Pancreas (tissue), 10 donors: Measurements from ENCODE around the gene CTDP1. TPM values are rescaled to one million over a fixed set of nuclear protein-coding genes. Genes with fewer than 3 reads are reported as not detected.
A peak's percentile ranks its signal among the peaks of the same experiment; 100 is the strongest.

Experiments
- ATAC-seq, 4 donors: fragments of 200-7000 bp; cut with Tn5 transposase; one replicate each; pipeline versions ENCODE4 v1.8.0 to v1.9.1; 2020; ENCODE audit warnings: mild to moderate bottlenecking in 4 of 4, moderate library complexity in 4 of 4
- DNase-seq, 6 donors: peaks; one replicate each; pipeline ENCODE4 v3.0.0-alpha.2; 2020
- FAIRE-seq: peaks from 2 replicates; lab custom pipeline; 2012; peaks lifted over from hg19 to GRCh38; lab: Jason Lieb, UNC
- H3K27ac ChIP-seq, 4 donors: fragments of 200-600 bp; sonication (generic); 1 replicate in 3 of 4; 2 replicates in 1 of 4; pipeline versions ENCODE4 v1.5.0 to v1.8.0; 2020
- H3K27me3 ChIP-seq, 4 donors: fragments of 200-600 bp; one replicate each; pipeline ENCODE4 v1.8.0; 2021
- H3K36me3 ChIP-seq, 3 donors: fragments of 200-600 bp; sonication (generic) in 1 of 3; one replicate each; pipeline versions ENCODE4 v1.5.0 to v1.8.0; 2020 to 2021
- H3K4me1 ChIP-seq, 3 donors: fragments of 200-600 bp; one replicate each; pipeline ENCODE4 v1.8.0; 2021
- H3K4me3 ChIP-seq, 4 donors: fragments of 200-600 bp; sonication (generic) in 2 of 4; one replicate each; pipeline versions ENCODE4 v1.5.0 to v1.8.0; 2020 to 2021
- H3K9me3 ChIP-seq, 4 donors: fragments of 200-600 bp; one replicate each; pipeline ENCODE4 v1.8.0; 2021
- WGBS, 2 donors: extraction: QIAGEN DNeasy Blood & Tissue Kit; methylation state at CpG; one replicate each; pipeline ENCODE4 v1.1.7; 2013; 5-methylcytosine and 5-hydroxymethylcytosine counted together
- intact Hi-C, 3 donors: fragments of 100-400 bp; cut with DNase I; formaldehyde crosslinking; loops; one replicate each; pipeline versions ENCODE4 v1.11.1 to v1.14.2; 2022
- polyA plus RNA-seq, 2 donors: library from polyadenylated mRNA; stranded (reverse); fragments of 200-250 nt; gene quantifications; one replicate each; pipeline ENCODE4 v1.2.3, GENCODE V29; 2013
- total RNA-seq, 6 donors: library from RNA; stranded (reverse); fragmentation: NEBNext Ultra II Directional in 4 of 6; extraction: Animal tissue kit (Norgen Biotek cat#: 25700) in 4 of 6; gene quantifications; one replicate each; pipeline versions ENCODE4 v1.2.1 to v1.2.4, GENCODE V29; 2021 to 2023
- TF ChIP-seq, protein P1 (sequence below), 4 donors: fragments of 200-600 bp; sonication (generic) in 3 of 4; IDR thresholded peaks; one replicate each; pipeline versions ENCODE4 v1.5.0 to v1.8.0; 2021; ENCODE audit warnings: antibody characterized with exemption in 4 of 4
- donor health status: healthy with polysubstance abuse.
- donor health status: DM: no; HTN: no; CAD: no; lungs with moderate emphysema.
- donor health status: DM: no; HTN: no; CAD: no.
- donor health status: control.
- donor health status: control.
- donor health status: Bipolar disorder and iron deficiency.
- donor health status: DM: yes; HTN: yes; CAD: no.
- donor health status: DM: no; HTN: no; CAD: no.
- donor health status: DM: no; HTN: no; CAD: no.
- donor health status: DM: yes; HTN: yes; CAD: no.

The CTDP1 gene
- total and polyA plus RNA-seq, 8 donors: 9.8 to 14.4 (median 10.5) TPM

DNA sequence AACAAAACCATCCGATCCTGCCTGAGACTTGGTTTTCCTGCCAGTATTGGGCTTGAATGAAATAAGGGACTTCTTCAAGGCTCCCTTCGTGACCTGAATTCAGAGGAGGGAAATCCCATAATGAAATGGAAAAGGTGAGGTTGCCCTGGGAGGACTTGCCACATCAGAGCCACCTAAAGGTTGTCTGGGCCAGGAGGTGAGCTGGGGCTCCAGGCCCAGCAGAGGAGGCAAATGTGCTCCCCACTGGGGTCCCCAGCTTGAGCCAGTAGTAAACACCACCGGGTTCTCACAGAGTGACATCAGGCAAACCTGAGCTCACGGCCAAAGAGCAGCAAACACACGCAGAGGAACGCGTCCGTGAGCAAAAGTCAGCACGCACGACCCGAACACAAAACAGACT is 28.6 kb upstream of the CTDP1 start:
- FAIRE-seq (no peak), ATAC-seq (no peak), DNase-seq (no peak)
- TF ChIP-seq, protein P1, sequence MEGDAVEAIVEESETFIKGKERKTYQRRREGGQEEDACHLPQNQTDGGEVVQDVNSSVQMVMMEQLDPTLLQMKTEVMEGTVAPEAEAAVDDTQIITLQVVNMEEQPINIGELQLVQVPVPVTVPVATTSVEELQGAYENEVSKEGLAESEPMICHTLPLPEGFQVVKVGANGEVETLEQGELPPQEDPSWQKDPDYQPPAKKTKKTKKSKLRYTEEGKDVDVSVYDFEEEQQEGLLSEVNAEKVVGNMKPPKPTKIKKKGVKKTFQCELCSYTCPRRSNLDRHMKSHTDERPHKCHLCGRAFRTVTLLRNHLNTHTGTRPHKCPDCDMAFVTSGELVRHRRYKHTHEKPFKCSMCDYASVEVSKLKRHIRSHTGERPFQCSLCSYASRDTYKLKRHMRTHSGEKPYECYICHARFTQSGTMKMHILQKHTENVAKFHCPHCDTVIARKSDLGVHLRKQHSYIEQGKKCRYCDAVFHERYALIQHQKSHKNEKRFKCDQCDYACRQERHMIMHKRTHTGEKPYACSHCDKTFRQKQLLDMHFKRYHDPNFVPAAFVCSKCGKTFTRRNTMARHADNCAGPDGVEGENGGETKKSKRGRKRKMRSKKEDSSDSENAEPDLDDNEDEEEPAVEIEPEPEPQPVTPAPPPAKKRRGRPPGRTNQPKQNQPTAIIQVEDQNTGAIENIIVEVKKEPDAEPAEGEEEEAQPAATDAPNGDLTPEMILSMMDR (IDR thresholded peaks at IDR 0.05): no peak
- Histone ChIP-seq H3K4me3 (no peak overlapping the region), H3K27ac (no peak overlapping the region), H3K4me1 (no peaks in the 10 kb centered on the region), H3K27me3 (no peaks in the 10 kb centered on the region), H3K9me3 (no peaks in the 10 kb centered on the region), H3K36me3 (no peaks in the 10 kb centered on the region)
- 83 to 87% methylated on average over 11 of the region's 11 CpGs for WGBS, 2 donors
- intact Hi-C loops: no loop called here

DNA sequence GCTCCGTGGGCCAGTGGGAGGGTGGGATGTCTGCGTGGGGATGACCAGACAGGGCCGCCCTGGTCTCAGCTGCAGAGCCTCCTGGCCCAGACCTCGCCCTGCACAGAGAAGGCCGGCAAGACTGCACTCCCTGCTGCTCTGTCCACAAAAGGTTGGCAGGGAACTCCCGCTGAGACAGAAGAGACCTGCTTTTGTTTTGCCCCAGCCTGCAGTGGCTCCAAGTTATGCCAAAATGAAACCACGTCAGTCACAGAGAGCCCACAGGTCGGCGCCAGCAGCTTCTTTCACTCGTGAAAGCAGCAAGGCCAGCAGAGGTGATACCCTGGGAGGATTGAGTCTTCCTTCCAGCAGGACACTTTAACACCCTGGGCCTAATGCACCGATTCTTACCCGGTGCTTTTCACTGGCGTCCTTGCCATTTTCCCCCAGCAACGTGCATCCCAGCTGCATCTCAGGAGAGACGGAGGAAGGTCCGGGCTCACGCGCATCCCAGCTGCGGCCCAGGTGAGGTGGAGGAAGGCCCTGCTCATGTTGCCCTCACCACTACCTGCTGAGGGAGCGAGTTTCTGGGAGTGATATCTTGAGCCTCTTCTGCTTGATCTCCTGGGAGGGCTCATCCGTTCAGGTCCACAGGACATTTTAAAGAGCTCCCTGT is 22.1 kb upstream of the CTDP1 start:
- no peaks in the 10 kb centered on the region for H3K4me1 ChIP-seq
- peak overlapping the region in 1 of 4 donors; percentile 20 for H3K4me3 ChIP-seq
- FAIRE-seq (no peak), ATAC-seq (peak; percentile 28 to 81 (median 48)), DNase-seq (no peak)
- no peak overlapping the region for H3K27ac ChIP-seq
- 51 to 61% methylated on average over 21 of the region's 21 CpGs for WGBS, 2 donors
- H3K27me3 ChIP-seq: no peaks in the 10 kb centered on the region
- TF ChIP-seq, protein P1 (IDR thresholded peaks at IDR 0.05): no peak
- no peaks in the 10 kb centered on the region for H3K9me3 ChIP-seq
- intact Hi-C loops: no loop called here
- no peaks in the 10 kb centered on the region for H3K36me3 ChIP-seq

DNA sequence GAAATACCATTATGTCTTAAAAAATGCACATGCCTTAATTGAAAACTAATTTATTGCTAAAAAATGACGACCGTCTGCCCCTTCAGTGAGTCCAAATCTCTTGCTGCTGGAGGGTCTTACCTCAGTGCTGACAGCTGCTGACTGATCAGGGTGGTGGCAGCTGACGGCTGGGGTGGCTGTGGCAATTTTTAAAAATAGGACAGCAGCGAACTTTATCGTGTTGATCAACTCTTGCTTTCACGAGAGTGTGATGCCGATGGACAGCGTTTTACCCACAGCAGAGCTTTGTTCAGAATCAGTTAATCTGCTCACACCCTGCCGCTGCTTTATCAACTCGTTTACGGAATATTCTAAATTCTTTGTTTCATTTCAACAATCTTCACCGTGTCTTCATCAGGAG is 21.2 kb upstream of the CTDP1 start:
- no peaks in the 10 kb centered on the region for H3K9me3 ChIP-seq
- H3K4me3 ChIP-seq: no peak overlapping the region
- intact Hi-C loops: no loop called here
- no peaks in the 10 kb centered on the region for H3K27me3 ChIP-seq
- no peak for DNase-seq
- no peak for FAIRE-seq
- no peaks in the 10 kb centered on the region for H3K4me1 ChIP-seq
- no peaks in the 10 kb centered on the region for H3K36me3 ChIP-seq
- TF ChIP-seq, protein P1 (IDR thresholded peaks at IDR 0.05): no peak
- ATAC-seq: no peak
- H3K27ac ChIP-seq: no peak overlapping the region
- 82 to 87% methylated on average over 12 of the region's 12 CpGs for WGBS, 2 donors

DNA sequence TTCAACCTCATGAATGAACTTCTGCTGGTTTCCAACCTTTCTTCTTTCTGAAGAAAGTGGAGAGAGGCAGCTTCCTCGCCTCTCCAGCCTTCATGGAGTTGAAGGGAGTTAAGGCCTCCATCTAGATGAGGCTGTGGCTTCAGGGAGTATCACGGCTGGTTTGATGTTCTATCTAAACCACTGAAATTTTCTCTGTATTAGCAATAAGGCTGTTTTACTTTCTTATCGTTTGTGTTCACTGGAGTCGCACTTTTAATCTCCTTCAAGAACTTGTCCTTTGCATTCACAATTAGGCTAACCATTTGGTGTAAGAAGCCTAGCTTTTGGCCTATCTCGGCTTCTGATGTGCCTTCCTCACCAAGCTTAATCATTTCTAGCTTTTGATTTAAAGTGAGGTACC is 19.9 kb upstream of the CTDP1 start:
- WGBS, 2 donors: 83 to 91% methylated on average over 5 of the region's 5 CpGs
- no peaks in the 10 kb centered on the region for H3K36me3 ChIP-seq
- no peak for ATAC-seq
- TF ChIP-seq, protein P1 (IDR thresholded peaks at IDR 0.05): no peak
- H3K4me3 ChIP-seq: no peak overlapping the region
- intact Hi-C loops: no loop called here
- H3K4me1 ChIP-seq: no peaks in the 10 kb centered on the region
- FAIRE-seq: no peak
- no peaks in the 10 kb centered on the region for H3K27me3 ChIP-seq
- DNase-seq: no peak
- H3K9me3 ChIP-seq: no peaks in the 10 kb centered on the region
- H3K27ac ChIP-seq: no peak overlapping the region

DNA sequence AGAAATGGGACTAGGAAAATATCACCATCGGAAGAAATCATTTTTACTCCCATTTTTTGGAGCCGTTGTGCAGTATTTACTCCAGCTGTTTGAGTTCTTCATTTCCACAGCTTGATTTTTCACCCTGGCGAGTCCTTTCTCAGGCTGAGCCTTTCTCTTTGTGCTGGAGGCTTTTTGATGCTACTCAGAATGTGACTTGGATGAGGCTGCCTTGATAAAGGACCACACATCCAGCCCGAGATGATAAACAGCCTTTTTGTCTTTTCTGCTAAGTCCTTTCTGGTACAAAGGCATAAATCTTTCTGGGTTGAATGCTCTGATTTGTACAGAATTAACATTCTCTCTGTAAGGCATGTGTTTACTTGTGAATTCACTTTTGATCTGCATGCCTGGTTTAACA is 17.6 kb upstream of the CTDP1 start:
- intact Hi-C loops: no loop called here
- DNase-seq (no peak), FAIRE-seq (no peak), ATAC-seq (no peak)
- Histone ChIP-seq H3K27ac (no peak overlapping the region), H3K9me3 (no peaks in the 10 kb centered on the region), H3K4me1 (no peaks in the 10 kb centered on the region), H3K4me3 (no peak overlapping the region), H3K36me3 (no peaks in the 10 kb centered on the region), H3K27me3 (no peaks in the 10 kb centered on the region)
- TF ChIP-seq, protein P1 (IDR thresholded peaks at IDR 0.05): no peak
- 69 to 72% methylated on average over 4 of the region's 4 CpGs for WGBS, 2 donors
